Adipocyte (in vitro differentiated cells): Measurements from ENCODE around the gene BCAR1.
"Not testable (repeated sequence)": the region's sequence is repeated elsewhere in the genome, so short reads cannot be mapped to it uniquely, and the experiment has no call there.

ENCODE experiments used
- DNase-seq: peaks from one replicate; pipeline ENCODE4 v3.0.0-alpha.2; 2015; ENCODE audit warnings: low read depth
- H3K27me3 ChIP-seq: replicated peaks from 2 replicates; pipeline ENCODE4 v1.7.0; 2013; ENCODE audit warnings: mild to moderate bottlenecking, low read length, moderate library complexity; ENCODE audit not compliant: control insufficient read depth, insufficient read depth
- H3K36me3 ChIP-seq: 2 replicates; pipeline ENCODE4 v1.7.0; 2013; ENCODE audit warnings: low read length, mild to moderate bottlenecking, moderate library complexity; ENCODE audit not compliant: control insufficient read depth, insufficient read depth, severe bottlenecking
- H3K4me1 ChIP-seq: 2 replicates; pipeline ENCODE4 v1.7.0; 2013; ENCODE audit warnings: mild to moderate bottlenecking, low read length, moderate library complexity; ENCODE audit not compliant: control insufficient read depth, insufficient read depth
- H3K4me3 ChIP-seq: 2 replicates; pipeline ENCODE4 v1.7.0; 2013; ENCODE audit warnings: mild to moderate bottlenecking, low read length, moderate library complexity
- H3K9ac ChIP-seq: 2 replicates; pipeline ENCODE4 v1.7.0; 2013; ENCODE audit warnings: mild to moderate bottlenecking, low read length, moderate library complexity
- H3K9me3 ChIP-seq: 2 replicates; pipeline ENCODE4 v1.7.0; 2013; ENCODE audit warnings: mild to moderate bottlenecking, low read length, moderate library complexity; ENCODE audit not compliant: control insufficient read depth

BCAR1 gene

DNA sequence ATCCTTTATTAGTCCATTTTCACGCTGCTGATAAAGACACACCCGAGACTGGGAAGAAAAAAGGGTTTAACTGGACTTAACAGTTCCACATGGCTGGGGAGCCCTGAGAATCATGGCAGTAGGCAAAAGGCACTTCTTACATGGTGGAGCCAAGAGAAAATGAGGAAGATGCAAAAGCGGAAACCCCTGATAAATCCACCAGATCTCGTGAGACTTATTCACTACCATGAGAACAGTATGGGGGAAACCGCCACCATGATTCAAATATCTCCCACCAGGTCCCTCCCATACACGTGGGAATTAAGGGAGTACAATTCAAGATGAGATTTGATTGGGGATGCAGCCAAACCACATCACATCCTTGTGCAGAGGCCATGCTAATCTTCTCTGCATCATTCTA lies 35.0 kb upstream of the BCAR1 start:
- Histone ChIP-seq H3K4me3 (no peak overlapping the region), H3K4me1 (no peaks in the 10 kb centered on the region), H3K27me3 (no peaks in the 10 kb centered on the region), H3K9ac (no peak overlapping the region), H3K36me3 (peaks cover 7% of the 10 kb centered on the region), H3K9me3 (no peaks in the 10 kb centered on the region)
- no peak for DNase-seq

DNA sequence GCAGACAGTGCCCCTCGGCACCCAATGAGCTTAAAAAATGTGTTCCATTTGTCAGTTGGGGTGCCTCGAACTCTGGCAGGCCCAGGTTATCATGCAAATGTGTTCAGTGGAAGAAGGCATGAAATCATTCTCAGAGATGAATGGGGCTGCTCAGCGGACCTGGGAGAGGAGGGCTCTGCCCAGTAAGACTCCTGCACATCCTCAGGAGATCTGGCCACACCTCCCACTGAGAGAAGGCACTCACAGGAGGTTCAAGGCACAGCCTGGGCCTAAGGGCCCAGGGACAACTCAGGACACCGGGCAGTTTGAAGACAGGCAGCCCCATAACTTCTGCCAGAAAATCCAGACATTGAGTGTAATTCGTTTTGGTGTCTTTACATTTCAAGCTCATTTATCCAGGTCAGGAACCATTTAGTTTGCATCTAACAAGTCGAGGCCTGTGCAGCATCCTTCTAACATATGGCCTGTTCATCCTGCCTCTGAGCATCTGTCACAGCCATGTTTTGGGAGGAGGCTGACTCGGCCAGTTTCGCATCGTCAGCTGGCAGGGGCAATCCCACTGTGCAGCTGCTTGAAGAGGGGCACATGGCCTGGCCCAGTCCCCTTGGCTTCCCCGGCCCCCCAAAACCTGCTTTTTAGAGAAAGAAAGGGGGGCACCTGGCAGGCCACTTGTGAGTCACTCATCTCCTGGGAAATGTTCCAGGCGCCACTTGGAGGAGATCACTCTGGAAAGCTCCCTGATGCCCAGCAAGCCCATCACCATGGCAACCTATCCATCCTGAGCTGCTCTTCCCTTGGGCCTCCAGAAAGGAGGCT lies 31.2 kb upstream of the BCAR1 start:
- no peak overlapping the region for H3K4me3 ChIP-seq
- H3K27me3 ChIP-seq: no peaks in the 10 kb centered on the region
- no peaks in the 10 kb centered on the region for H3K4me1 ChIP-seq
- H3K36me3 ChIP-seq: no peaks in the 10 kb centered on the region
- no peak for DNase-seq
- no peak overlapping the region for H3K9ac ChIP-seq
- H3K9me3 ChIP-seq: no peaks in the 10 kb centered on the region

DNA sequence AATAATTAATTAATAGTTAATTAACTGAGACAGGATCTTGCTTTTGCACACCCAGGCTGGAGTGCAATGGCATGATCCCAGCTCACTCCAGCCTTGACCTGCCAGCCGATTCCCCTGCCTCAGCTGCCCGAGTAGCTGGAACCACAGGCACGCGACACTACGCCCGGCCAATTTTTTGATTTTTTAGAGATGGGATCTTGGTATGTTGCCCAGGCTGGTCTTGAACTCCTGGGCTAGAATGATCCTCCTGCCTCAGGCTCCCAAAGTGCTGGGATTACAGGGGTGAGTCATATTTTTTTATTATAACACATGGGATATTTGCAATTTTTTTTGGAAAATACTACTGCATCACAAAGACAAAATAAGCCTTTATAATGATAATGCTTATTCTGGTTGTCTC lies 30.4 kb upstream of the BCAR1 start:
- no peak for DNase-seq
- Histone ChIP-seq H3K36me3 (no peaks in the 10 kb centered on the region), H3K4me3 (no peak overlapping the region)

DNA sequence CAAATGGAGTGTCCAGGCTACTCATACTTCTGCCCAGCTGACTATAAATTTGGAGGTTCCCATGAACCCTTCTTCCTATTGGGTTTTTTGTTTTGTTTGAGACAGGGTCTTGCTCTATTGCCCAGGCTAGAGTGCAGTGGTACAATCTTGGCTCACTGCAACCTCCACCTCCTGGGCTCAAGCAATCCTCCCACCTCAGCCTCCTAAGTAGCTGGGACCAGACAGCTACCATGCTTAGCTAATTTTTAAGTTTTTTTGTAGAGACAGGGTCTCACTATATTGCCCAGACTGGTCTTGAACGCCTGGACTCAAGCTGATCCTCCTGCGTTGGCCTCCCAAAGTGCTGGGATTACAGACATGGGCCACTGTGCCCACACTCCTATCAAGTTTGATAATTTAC lies 29.6 kb upstream of the BCAR1 start:
- not testable (repeated sequence) for H3K4me3 ChIP-seq, H3K36me3 ChIP-seq, H3K9me3 ChIP-seq, DNase-seq, H3K9ac ChIP-seq, H3K27me3 ChIP-seq, H3K4me1 ChIP-seq

More for the DNA sequence above, 30.4 kb upstream of the BCAR1 start:
- no peaks in the 10 kb centered on the region for H3K4me1 ChIP-seq
- H3K9me3 ChIP-seq: no peaks in the 10 kb centered on the region
- H3K27me3 ChIP-seq: no peaks in the 10 kb centered on the region
- H3K9ac ChIP-seq: no peak overlapping the region

DNA sequence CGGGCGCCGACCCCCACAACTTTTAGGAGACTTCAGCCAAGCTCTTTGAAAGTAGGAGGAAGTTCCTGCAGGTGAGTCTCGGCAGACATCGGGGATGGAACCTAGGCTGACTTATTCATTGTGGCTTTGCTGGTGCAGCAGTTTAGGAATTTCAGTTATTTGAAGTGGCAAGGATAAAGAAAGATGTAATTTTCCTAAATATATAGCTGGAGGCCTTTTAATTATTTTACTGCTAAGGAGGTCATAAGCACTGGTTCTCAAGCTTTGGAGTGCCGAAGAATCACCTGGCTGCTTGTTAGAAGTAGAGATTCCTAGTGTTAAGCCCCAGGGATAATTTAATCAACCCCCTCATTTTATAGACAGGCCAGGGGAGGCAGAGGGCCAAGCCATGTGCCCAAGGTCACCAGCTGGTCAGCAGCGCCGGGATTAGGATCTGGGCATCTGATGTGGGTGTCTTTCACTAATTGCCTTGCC lies 28.9 kb upstream of the BCAR1 start:
- Histone ChIP-seq H3K9me3 (no peaks in the 10 kb centered on the region), H3K4me1 (no peaks in the 10 kb centered on the region), H3K9ac (no peak overlapping the region), H3K4me3 (no peak overlapping the region), H3K27me3 (no peaks in the 10 kb centered on the region), H3K36me3 (no peaks in the 10 kb centered on the region)
- DNase-seq: no peak

DNA sequence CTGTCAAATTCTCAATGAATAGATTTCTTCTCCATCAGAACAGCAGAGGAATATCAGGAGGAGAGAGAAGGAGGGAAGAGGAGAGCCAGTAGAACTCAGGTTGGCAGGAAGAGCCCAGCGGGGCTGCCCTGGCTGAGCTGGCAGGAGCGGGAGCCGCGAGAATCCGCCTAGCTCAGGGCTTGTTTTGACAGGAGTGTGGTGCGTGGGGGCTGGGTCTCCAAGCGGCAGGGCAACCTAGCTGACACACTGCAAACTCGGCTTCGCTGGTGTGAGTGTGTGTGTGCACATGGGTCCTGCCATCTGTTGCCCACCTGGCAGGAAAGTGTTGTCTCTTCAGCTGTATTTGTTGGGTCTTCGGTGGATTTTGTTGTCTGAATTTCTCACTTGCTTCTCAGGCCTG lies 27.9 kb upstream of the BCAR1 start:
- DNase-seq: peak; percentile 44
- Histone ChIP-seq H3K9ac (no peak overlapping the region), H3K4me1 (no peaks in the 10 kb centered on the region), H3K4me3 (no peak overlapping the region), H3K27me3 (no peaks in the 10 kb centered on the region), H3K36me3 (no peaks in the 10 kb centered on the region), H3K9me3 (no peaks in the 10 kb centered on the region)

DNA sequence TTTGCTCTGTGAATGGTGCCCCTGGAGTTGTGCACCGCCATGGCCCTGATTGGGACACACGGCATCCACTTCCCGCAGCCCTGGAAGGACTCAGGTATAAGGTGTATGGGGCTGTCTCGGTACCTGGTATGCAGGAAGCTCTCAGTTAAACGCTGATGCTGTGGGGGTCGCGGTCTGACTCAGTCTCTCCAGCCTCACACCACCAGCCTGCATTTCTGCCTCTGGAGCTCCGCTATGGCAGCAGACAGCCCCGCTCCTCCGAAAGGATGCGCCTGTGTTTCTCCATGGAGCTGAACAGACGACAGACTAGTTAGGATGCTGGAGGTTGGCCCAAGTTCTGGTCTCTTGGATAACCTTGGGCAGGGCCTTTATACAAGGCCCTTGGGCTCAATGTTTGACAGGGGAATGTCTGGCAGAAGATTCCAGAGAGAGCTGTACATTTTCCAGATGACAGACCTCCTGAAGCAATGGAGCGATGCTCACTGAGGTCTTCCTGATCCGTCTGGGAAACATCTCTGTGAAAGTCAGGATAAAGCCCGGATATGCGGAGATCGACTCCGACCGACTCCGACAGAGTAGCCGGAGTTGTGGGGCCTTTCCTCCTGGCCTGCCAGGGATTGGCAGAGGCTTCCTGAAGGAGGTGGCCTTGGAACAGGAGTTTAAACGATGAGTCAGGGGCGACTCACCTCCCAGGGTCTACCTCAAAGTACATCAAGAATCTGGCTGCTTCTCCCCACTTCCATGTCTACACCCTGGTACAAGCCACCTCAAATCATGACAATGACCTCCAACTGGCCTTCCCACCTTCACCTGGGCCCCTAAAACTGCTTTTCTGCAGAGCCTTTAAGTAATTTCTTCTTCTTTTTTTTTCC lies 21.9 kb upstream of the BCAR1 start:
- Histone ChIP-seq H3K4me3 (no peak overlapping the region), H3K4me1 (no peaks in the 10 kb centered on the region), H3K9ac (no peak overlapping the region), H3K9me3 (no peaks in the 10 kb centered on the region), H3K27me3 (no peaks in the 10 kb centered on the region), H3K36me3 (no peaks in the 10 kb centered on the region)
- no peak for DNase-seq

DNA sequence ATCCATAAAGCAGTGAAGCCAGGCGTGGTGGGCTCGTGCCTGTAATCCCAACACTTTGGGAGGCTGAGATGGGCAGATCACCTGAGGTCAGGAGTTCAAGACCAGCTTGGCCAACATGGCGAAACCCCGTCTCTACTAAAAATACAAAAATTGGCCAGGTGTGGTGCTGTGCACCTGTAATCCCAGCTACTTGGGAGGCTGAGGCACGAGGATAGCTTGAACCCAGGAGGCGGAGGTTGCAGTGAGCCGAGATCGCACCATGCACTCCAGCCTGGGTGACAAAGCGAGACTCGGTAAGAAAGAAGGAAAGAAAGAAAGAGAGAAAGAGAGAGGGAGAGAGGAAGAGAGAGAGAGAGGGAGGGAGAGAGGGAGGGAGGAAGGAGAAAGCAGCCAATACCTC lies 21.2 kb upstream of the BCAR1 start:
- H3K4me3 ChIP-seq, DNase-seq, H3K9ac ChIP-seq, H3K27me3 ChIP-seq, H3K36me3 ChIP-seq, H3K4me1 ChIP-seq, H3K9me3 ChIP-seq: not testable (repeated sequence)

DNA sequence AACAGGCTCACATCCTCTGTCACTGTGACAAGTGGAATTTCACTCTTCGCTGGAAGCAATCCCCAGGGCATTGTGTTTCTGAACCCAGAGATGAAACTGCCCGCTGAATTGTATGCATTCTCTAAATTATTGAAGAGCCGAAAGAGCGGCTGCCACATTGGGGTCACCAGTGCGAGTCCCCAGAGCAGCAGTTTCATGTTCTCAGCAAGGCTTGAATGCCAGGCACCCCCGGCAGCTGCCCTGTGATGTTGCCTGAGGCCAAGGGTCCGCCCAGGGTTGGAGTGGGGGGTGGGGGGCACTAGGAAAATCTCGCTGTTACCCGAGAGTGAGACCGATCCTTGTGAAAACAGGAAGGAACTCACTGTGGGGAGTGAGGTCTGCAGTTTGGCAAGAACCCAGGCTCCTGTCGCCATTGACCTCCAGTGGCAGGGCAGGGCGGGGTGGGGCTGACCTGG lies 20.7 kb upstream of the BCAR1 start:
- H3K27me3 ChIP-seq: no peaks in the 10 kb centered on the region
- no peak overlapping the region for H3K4me3 ChIP-seq
- no peaks in the 10 kb centered on the region for H3K9me3 ChIP-seq
- no peaks in the 10 kb centered on the region for H3K4me1 ChIP-seq
- no peak for DNase-seq
- H3K36me3 ChIP-seq: no peaks in the 10 kb centered on the region
- no peak overlapping the region for H3K9ac ChIP-seq

DNA sequence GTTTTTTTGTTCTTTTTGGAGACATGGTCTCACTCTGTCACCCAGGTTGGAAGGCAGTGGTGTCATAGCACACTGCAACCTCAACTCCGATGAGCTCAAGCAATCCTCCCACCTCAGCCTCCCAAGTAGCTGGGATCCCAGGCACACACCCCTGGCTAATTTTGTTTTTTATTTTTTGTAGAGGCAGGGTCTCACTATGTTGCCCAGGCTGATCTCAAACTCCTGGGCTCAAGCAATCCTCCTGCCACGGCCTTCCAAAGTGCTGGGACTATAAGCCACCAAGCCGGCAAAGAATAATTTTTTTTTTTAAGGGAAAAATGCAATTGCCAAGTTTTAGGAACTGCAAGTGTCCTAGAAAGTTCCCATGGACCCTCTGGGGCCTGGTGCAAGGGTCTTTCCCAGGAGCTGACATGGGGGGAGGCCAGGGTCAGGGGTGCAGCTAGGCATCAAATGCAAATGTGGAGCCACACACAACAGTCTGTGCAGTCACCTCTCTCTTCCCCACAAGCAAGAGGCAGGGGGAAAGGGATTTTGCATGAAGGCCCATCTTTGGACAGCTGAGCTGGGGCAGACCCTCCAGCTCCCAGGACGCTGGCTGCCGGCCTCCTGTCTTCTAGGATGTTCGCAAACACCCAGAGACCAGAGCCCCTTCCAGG lies 20.1 kb upstream of the BCAR1 start:
- no peaks in the 10 kb centered on the region for H3K9me3 ChIP-seq
- H3K27me3 ChIP-seq: no peaks in the 10 kb centered on the region
- no peak overlapping the region for H3K9ac ChIP-seq
- no peak overlapping the region for H3K4me3 ChIP-seq
- H3K36me3 ChIP-seq: no peaks in the 10 kb centered on the region
- H3K4me1 ChIP-seq: peaks cover 5% of the 10 kb centered on the region
- DNase-seq: no peak

DNA sequence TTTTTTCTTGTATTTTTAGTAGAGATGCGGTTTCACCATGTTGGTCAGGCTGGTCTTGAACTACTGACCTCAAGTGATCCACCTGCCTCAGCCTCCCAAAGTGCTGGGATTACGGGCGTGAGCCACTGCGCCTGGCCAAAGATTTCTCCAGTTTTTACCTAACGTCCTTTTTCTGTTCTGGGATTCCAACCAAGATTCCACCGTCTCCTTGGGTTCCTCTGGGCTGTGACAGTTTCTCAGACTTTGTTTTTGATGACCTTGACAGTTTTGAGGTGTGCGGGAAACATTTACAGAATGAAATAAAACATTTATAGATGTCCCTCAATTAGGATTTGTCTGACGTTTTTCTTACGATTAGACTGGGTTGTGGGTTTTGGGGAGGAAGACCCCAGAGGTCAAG lies 17.9 kb upstream of the BCAR1 start:
- H3K27me3 ChIP-seq, DNase-seq: not testable (repeated sequence)

More for the DNA sequence above, 17.9 kb upstream of the BCAR1 start:
- not testable (repeated sequence) for H3K9me3 ChIP-seq, H3K4me3 ChIP-seq, H3K36me3 ChIP-seq, H3K9ac ChIP-seq
- H3K4me1 ChIP-seq: peaks cover 15% of the 10 kb centered on the region
